Measurements from ENCODE around the gene AREL1. TPM values are rescaled to one million over a fixed set of nuclear protein-coding genes. Genes with fewer than 3 reads are reported as not detected.

The AREL1 gene
- total RNA-seq, 1 donor from 2014 or later, result 17.9 TPM

GRCh38 chr14:74697976-74698375, 14.9 kb downstream of the AREL1 start:
- Histone ChIP-seq H3K27ac (no peak overlapping the region), H3K4me3 (no peak overlapping the region), H3K27me3 (no peaks in the 10 kb centered on the region), H3K9me3 (no peaks in the 10 kb centered on the region), H3K36me3 (peaks cover 0 to 8% of the 10 kb centered on the region in 2 donors), H3K4me1 (peaks cover 0 to 10% of the 10 kb centered on the region in 2 donors)
- intact Hi-C loops (cut with DNase I), result no loop called here
- TF ChIP-seq CTCF (IDR thresholded peaks at IDR 0.05), result no peak
- no peak for DNase-seq (ENCODE audit: low spot score in 2 of 2)

- TF ChIP-seq CTCF (IDR thresholded peaks at IDR 0.05), result no peak
- no peaks in the 10 kb centered on the region for H3K9me3 ChIP-seq
- DNase-seq (ENCODE audit: low spot score in 2 of 2), result no peak
These were observed 15.3 kb downstream of the AREL1 start for GRCh38 chr14:74697543-74697942.

GRCh38 chr14:74697011-74697410, 15.9 kb downstream of the AREL1 start:
- TF ChIP-seq CTCF (IDR thresholded peaks at IDR 0.05), result no peak
- H3K4me3 ChIP-seq, result no peak overlapping the region
- no peak for DNase-seq (ENCODE audit: low spot score in 2 of 2)
- H3K27ac ChIP-seq, result no peak overlapping the region
- H3K4me1 ChIP-seq, result peaks cover 0 to 19% of the 10 kb centered on the region in 2 donors
- no peaks in the 10 kb centered on the region for H3K27me3 ChIP-seq
- H3K36me3 ChIP-seq, result peaks cover 0 to 8% of the 10 kb centered on the region in 2 donors
- H3K9me3 ChIP-seq, result no peaks in the 10 kb centered on the region
- intact Hi-C loops (cut with DNase I), result no loop called here

More at GRCh38 chr14:74697543-74697942, 15.3 kb downstream of the AREL1 start:
- Histone ChIP-seq H3K27ac (no peak overlapping the region), H3K36me3 (peaks cover 0 to 8% of the 10 kb centered on the region in 2 donors), H3K4me1 (peaks cover 0 to 14% of the 10 kb centered on the region in 2 donors), H3K4me3 (no peak overlapping the region), H3K27me3 (no peaks in the 10 kb centered on the region)
- intact Hi-C loops (cut with DNase I), result no loop called here

GRCh38 chr14:74695406-74695805, 17.5 kb downstream of the AREL1 start:
- Histone ChIP-seq H3K27ac (no peak overlapping the region), H3K27me3 (no peaks in the 10 kb centered on the region), H3K4me1 (peaks cover 0 to 32% of the 10 kb centered on the region in 2 donors), H3K9me3 (no peaks in the 10 kb centered on the region), H3K4me3 (no peak overlapping the region), H3K36me3 (peaks cover 4 to 8% of the 10 kb centered on the region in 2 donors)
- no peak for DNase-seq (ENCODE audit: low spot score in 2 of 2)
- intact Hi-C loops (cut with DNase I), result no loop called here
- TF ChIP-seq CTCF (IDR thresholded peaks at IDR 0.05), result no peak

- Histone ChIP-seq H3K9me3 (no peaks in the 10 kb centered on the region), H3K27ac (peak overlapping the region; percentile 12 to 77), H3K27me3 (no peaks in the 10 kb centered on the region), H3K4me3 (no peak overlapping the region), H3K36me3 (peaks cover 16 to 18% of the 10 kb centered on the region in 2 donors), H3K4me1 (peaks cover 0 to 38% of the 10 kb centered on the region in 2 donors)
- no peak for DNase-seq (ENCODE audit: low spot score in 2 of 2)
- intact Hi-C loops (cut with DNase I), result no loop called here
- TF ChIP-seq CTCF (IDR thresholded peaks at IDR 0.05), result no peak
These were observed 19.7 kb downstream of the AREL1 start for GRCh38 chr14:74693191-74693590.

GRCh38 chr14:74691456-74691855, 21.4 kb downstream of the AREL1 start:
- no peak for TF ChIP-seq CTCF (IDR thresholded peaks at IDR 0.05)
- intact Hi-C loops (cut with DNase I), result no loop called here
- no peak for DNase-seq (ENCODE audit: low spot score in 2 of 2)
- H3K4me1 ChIP-seq, result peaks cover 0 to 38% of the 10 kb centered on the region in 2 donors
- H3K36me3 ChIP-seq, result peaks cover 13 to 32% of the 10 kb centered on the region in 2 donors
- H3K4me3 ChIP-seq, result no peak overlapping the region
- H3K27me3 ChIP-seq, result no peaks in the 10 kb centered on the region
- peak overlapping the region; percentile 63 to 77 for H3K27ac ChIP-seq
- no peaks in the 10 kb centered on the region for H3K9me3 ChIP-seq

Data from ascending aorta (tissue), 2 donors.